H1 (cell line): Measurements from ENCODE around the gene TRIOBP.

Experiments
- EZH2 ChIP-seq: fragments of 200-600 bp; sonication (generic); IDR thresholded peaks from 2 replicates; pipeline ENCODE4 v1.7.1; 2012; ENCODE audit warnings: low read depth, mild to moderate bottlenecking, moderate library complexity, low read length, inconsistent platforms; ENCODE audit not compliant: severe bottlenecking
- POLR2AphosphoS5 ChIP-seq: IDR thresholded peaks from 2 replicates; pipeline ENCODE4 v1.6.1; 2011; ENCODE audit warnings: low read depth, low read length
- SP1 ChIP-seq: IDR thresholded peaks from 2 replicates; pipeline ENCODE4 v1.6.1; 2011; ENCODE audit warnings: low read depth, low read length
- SUZ12 ChIP-seq: fragments of 200-600 bp; sonication (generic); IDR thresholded peaks from 2 replicates; pipeline ENCODE4 v1.6.1; 2012; ENCODE audit warnings: mild to moderate bottlenecking, inconsistent platforms, low read length, moderate library complexity, mixed read lengths

DNA sequence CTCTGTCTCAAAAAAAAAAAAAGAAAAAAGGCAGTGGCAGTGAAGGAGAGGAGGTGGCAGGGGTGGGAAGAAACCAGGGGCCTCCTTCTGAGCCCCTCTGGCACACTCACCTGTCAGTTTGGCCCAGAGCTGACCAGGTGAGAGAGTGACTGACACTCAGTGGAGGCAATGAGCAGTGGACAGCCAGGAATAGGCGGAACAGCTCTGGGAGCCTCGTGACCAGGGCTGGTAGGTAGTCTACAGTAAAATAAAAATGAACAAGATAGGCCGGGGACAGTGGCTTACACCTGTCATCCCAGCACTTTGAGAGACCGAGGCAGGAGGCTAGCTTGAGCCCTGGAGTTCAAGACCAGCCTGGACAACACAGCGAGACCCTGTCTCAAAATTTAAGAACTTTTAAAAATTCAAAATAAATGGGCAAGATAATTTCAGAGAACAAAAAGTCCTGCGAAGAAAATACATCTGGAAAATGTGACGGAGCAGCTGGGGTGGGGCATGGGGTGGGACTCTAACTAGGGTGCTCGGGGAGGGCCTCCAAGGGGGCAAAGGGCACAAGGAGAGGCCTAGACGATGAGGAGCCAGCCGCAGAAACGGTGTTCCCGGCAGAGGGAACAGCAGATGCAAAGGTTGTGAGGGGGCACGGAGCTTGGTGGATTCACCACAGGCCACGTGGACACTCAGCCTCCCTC lies 42.1 kb upstream of the TRIOBP start:
- TF ChIP-seq SP1, result no peak
- no peak for TF ChIP-seq POLR2AphosphoS5
- TF ChIP-seq EZH2, result no peak
- TF ChIP-seq SUZ12, result no peak
